Naive thymus-derived CD4-positive, alpha-beta T cell (primary cell): Measurements from ENCODE around the gene CD55. TPM values are rescaled to one million over a fixed set of nuclear protein-coding genes. Genes with fewer than 3 reads are reported as not detected.

ENCODE experiments used
- ATAC-seq: fragments of 150-1000 bp; cut with Tn5 transposase; 2 replicates; pipeline ENCODE4 v1.10.0; 2021; ENCODE audit warnings: mild to moderate bottlenecking, moderate library complexity
- CTCF ChIA-PET: fragments of 350-600 bp; sonication (Branson Sonifier 250); formaldehyde crosslinking; loops from one replicate; lab custom pipeline; 2021; ENCODE audit warnings: antibody characterized with exemption; lab: Charles Lee
- POLR2A ChIA-PET: fragments of 350-600 bp; sonication (Branson Sonifier 250); formaldehyde crosslinking; loops from one replicate; lab custom pipeline; 2021; ENCODE audit warnings: antibody characterized with exemption, inconsistent platforms; lab: Charles Lee
- DNase-seq, 9 donors: peaks; one replicate each; pipeline versions ENCODE4 v3.0.0 to v3.0.0-alpha.2; 2020 to 2022; ENCODE audit warnings: mixed read lengths in 1 of 9
- H3K27ac ChIP-seq: one replicate; pipeline ENCODE4 v1.7.0; 2013; ENCODE audit warnings: mild to moderate bottlenecking, low read depth, low read length, moderate library complexity
- H3K27me3 ChIP-seq, 2 donors: one replicate each; pipeline ENCODE4 v1.7.0; 2013; ENCODE audit warnings: low read length in 2 of 2, mild to moderate bottlenecking in 2 of 2, moderate library complexity in 2 of 2; ENCODE audit not compliant: control insufficient read depth in 2 of 2, insufficient read depth in 2 of 2
- H3K36me3 ChIP-seq, 3 experiments: 1 replicate in 2 of 3; 2 replicates in 1 of 3; pipeline ENCODE4 v1.7.0; 2013; ENCODE audit warnings: low read length in 3 of 3, mild to moderate bottlenecking in 3 of 3, moderate library complexity in 1 of 3; ENCODE audit not compliant: insufficient read depth in 3 of 3, control insufficient read depth in 2 of 3
- H3K4me1 ChIP-seq, 2 donors: one replicate each; pipeline ENCODE4 v1.7.0; 2013; ENCODE audit warnings: low read length in 2 of 2, mild to moderate bottlenecking in 2 of 2, moderate library complexity in 1 of 2; ENCODE audit not compliant: control insufficient read depth in 2 of 2, insufficient read depth in 2 of 2
- H3K4me3 ChIP-seq: 2 replicates; pipeline ENCODE4 v1.7.0; 2013; ENCODE audit warnings: mild to moderate bottlenecking, low read length
- H3K9me3 ChIP-seq, 3 experiments: 1 replicate in 2 of 3; 2 replicates in 1 of 3; pipeline ENCODE4 v1.7.0; 2013; ENCODE audit warnings: low read length in 3 of 3; ENCODE audit not compliant: control insufficient read depth in 2 of 3
- H3K27ac Mint-ChIP-seq, 9 donors: one replicate each; pipeline ENCODE4 v1.8.0; 2020 to 2022; ENCODE audit warnings: mixed read lengths in 9 of 9, mild to moderate bottlenecking in 8 of 9, moderate library complexity in 5 of 9, inconsistent platforms in 2 of 9
- H3K27me3 Mint-ChIP-seq, 5 donors: one replicate each; pipeline ENCODE4 v1.8.0; 2021 to 2022; ENCODE audit warnings: mixed read lengths in 5 of 5, mild to moderate bottlenecking in 1 of 5
- H3K36me3 Mint-ChIP-seq, 5 donors: one replicate each; pipeline ENCODE4 v1.8.0; 2020 to 2022; ENCODE audit warnings: mixed read lengths in 5 of 5, mild to moderate bottlenecking in 3 of 5, inconsistent platforms in 1 of 5
- H3K4me1 Mint-ChIP-seq, 7 donors: one replicate each; pipeline ENCODE4 v1.8.0; 2020 to 2022; ENCODE audit warnings: mixed read lengths in 7 of 7, mild to moderate bottlenecking in 3 of 7, inconsistent platforms in 1 of 7
- H3K4me3 Mint-ChIP-seq, 10 donors: one replicate each; pipeline ENCODE4 v1.8.0; 2020 to 2022; ENCODE audit warnings: mild to moderate bottlenecking in 10 of 10, mixed read lengths in 10 of 10, moderate library complexity in 6 of 10, inconsistent platforms in 2 of 10
- H3K9me3 Mint-ChIP-seq, 11 donors: one replicate each; pipeline ENCODE4 v1.8.0; 2020 to 2022; ENCODE audit warnings: mixed read lengths in 11 of 11, mild to moderate bottlenecking in 4 of 11, inconsistent platforms in 1 of 11, moderate library complexity in 1 of 11
- intact Hi-C, 2 donors: fragments of 100-400 bp; cut with micrococcal nuclease; formaldehyde crosslinking; loops; one replicate each; pipeline ENCODE4 v1.15.1; 2023
- polyA plus RNA-seq, 2 donors: library from polyadenylated mRNA; unstranded; fragments of 300-500 nt; fragmentation: Illumina TruSeq; gene quantifications; one replicate each; pipeline ENCODE4 v1.2.3, GENCODE V29; 2021
- total RNA-seq, 6 experiments: library from RNA in 5 of 6; stranded (reverse) in 5 of 6; gene quantifications; 1 replicate in 5 of 6; 2 replicates in 1 of 6; pipeline ENCODE4 v1.2.3 and lab custom pipeline; 2021 to 2026

Gene CD55
- total and polyA plus RNA-seq, 7 experiments from 2014 or later, result 115 to 264 (median 134) TPM

- H3K27ac Mint-ChIP-seq, result peak overlapping the region in 1 of 9 donors; percentile 58
- POLR2A ChIA-PET, result interaction anchor here (0.9 kb wide), 1 partner anchor 10 kb away, joined by 3 read pairs; no protein-coding TSS in a partner anchor
- Histone ChIP-seq H3K9me3 (no peaks in the 10 kb centered on the region), H3K27me3 (no peaks in the 10 kb centered on the region), H3K27ac (no peak overlapping the region), H3K36me3 (no peaks in the 10 kb centered on the region), H3K4me3 (no peak overlapping the region), H3K4me1 (no peaks in the 10 kb centered on the region)
- ATAC-seq (no peak), DNase-seq (no peak)
- peaks cover 0 to 7% (median 0%) of the 10 kb centered on the region in 11 donors for H3K9me3 Mint-ChIP-seq
- intact Hi-C loops, result no loop called here
- no peak overlapping the region for H3K4me3 Mint-ChIP-seq
- CTCF ChIA-PET, result no interaction called here
- peaks cover 13 to 33% (median 26%) of the 10 kb centered on the region in 7 donors for H3K4me1 Mint-ChIP-seq
- H3K27me3 Mint-ChIP-seq, result peaks cover 0 to 7% (median 0%) of the 10 kb centered on the region in 5 donors
- H3K36me3 Mint-ChIP-seq, result peaks cover 0 to 13% (median 0%) of the 10 kb centered on the region in 5 donors
Observed at GRCh38 chr1:207315435-207315834, 6.0 kb upstream of the CD55 start.

DNA sequence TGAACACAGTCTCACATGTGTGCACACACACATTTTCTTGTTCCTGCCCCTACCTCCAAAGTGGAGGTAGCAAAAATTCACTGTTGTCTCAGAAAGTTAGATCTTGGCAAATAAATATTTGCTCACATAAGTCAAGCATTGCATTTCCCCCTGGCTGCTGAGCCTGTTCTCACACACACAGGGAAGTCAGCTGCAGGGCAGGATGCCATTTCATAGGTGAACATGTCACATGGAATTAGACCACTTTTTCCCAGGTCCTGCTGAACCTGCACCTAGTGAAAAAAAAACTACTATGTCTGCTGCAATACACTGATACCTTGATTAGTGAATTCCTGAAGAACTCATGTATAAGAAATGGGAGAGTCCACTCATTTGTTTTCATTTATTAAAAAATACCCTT is 5.3 kb upstream of the CD55 start:
- POLR2A ChIA-PET, result interaction anchor here (0.6 to 7.6 kb wide), 6 partner anchors 9 to 394 kb away, joined by 3 to 95 read pairs (median 3); no protein-coding TSS in a partner anchor
- H3K27ac Mint-ChIP-seq, result peak overlapping the region in 2 of 9 donors; percentile 0 to 85

GRCh38 chr1:207316622-207317391 is 4.7 kb upstream of the CD55 start:
- Mint-ChIP-seq H3K9me3 (peaks cover 0 to 7% (median 0%) of the 10 kb centered on the region in 11 donors), H3K27me3 (peaks cover 0 to 10% (median 0%) of the 10 kb centered on the region in 5 donors), H3K36me3 (peaks cover 0 to 13% (median 0%) of the 10 kb centered on the region in 5 donors), H3K27ac (peak overlapping the region in 4 of 9 donors; percentile 1 to 85 (median 22)), H3K4me3 (no peak overlapping the region), H3K4me1 (peaks cover 13 to 41% (median 32%) of the 10 kb centered on the region in 7 donors)
- ChIA-PET POLR2A (interaction anchor here (0.6 to 7.6 kb wide), 5 partner anchors 10 to 395 kb away, joined by 3 to 95 read pairs (median 3); no protein-coding TSS in a partner anchor), CTCF (no interaction called here)
- Histone ChIP-seq H3K27me3 (no peaks in the 10 kb centered on the region), H3K4me1 (no peaks in the 10 kb centered on the region), H3K36me3 (peaks cover 0 to 3% (median 0%) of the 10 kb centered on the region in 3 experiments), H3K4me3 (no peak overlapping the region), H3K27ac (no peak overlapping the region), H3K9me3 (no peaks in the 10 kb centered on the region)
- intact Hi-C loops, result loop anchor here in 1 of 2 donors (1.0 kb wide), 1 partner anchor 8 kb away; no protein-coding TSS in a partner anchor
- no peak for ATAC-seq
- DNase-seq, result no peak

More for the DNA sequence above, 5.3 kb upstream of the CD55 start:
- DNase-seq (no peak), ATAC-seq (no peak)
- no peaks in the 10 kb centered on the region for H3K4me1 ChIP-seq
- CTCF ChIA-PET, result no interaction called here
- H3K36me3 Mint-ChIP-seq, result peaks cover 0 to 13% (median 0%) of the 10 kb centered on the region in 5 donors
- H3K27me3 Mint-ChIP-seq, result peaks cover 0 to 7% (median 0%) of the 10 kb centered on the region in 5 donors
- peaks cover 0 to 7% (median 0%) of the 10 kb centered on the region in 11 donors for H3K9me3 Mint-ChIP-seq
- H3K4me3 Mint-ChIP-seq, result no peak overlapping the region
- no peak overlapping the region for H3K27ac ChIP-seq
- intact Hi-C loops, result no loop called here
- peaks cover 13 to 39% (median 31%) of the 10 kb centered on the region in 7 donors for H3K4me1 Mint-ChIP-seq
- no peak overlapping the region for H3K4me3 ChIP-seq
- H3K27me3 ChIP-seq, result no peaks in the 10 kb centered on the region
- no peaks in the 10 kb centered on the region for H3K36me3 ChIP-seq
- no peaks in the 10 kb centered on the region for H3K9me3 ChIP-seq

DNA sequence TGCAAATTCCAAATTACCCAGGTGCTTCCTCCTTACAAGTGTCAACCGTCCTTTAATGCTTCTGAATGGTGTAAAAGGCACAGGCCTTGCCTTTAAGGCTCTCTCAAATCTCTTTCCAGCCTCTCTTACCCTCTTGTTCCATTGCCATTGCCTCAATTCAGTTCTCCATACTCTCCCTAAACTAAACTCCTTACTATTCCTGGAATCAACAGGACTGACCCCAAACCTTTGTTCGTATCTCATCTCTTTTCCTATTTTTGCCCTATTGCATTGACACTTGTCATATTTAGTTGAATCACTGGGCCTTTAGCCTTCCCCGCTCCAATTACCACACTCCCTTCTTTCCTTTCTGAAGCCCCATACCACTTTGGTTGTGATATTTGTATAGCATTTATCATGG is 3.9 kb upstream of the CD55 start:
- Histone ChIP-seq H3K27ac (no peak overlapping the region), H3K27me3 (no peaks in the 10 kb centered on the region), H3K4me1 (peaks cover 0 to 3% of the 10 kb centered on the region in 2 donors), H3K9me3 (no peaks in the 10 kb centered on the region), H3K4me3 (no peak overlapping the region), H3K36me3 (peaks cover 0 to 9% (median 0%) of the 10 kb centered on the region in 3 experiments)
- ChIA-PET POLR2A (interaction anchor here (1.0 to 7.6 kb wide), 2 partner anchors 37 to 395 kb away, joined by 3 to 95 read pairs; no protein-coding TSS in a partner anchor), CTCF (no interaction called here)
- DNase-seq (no peak), ATAC-seq (no peak)
- Mint-ChIP-seq H3K27ac (peak overlapping the region in 5 of 9 donors; percentile 4 to 85 (median 40)), H3K4me1 (peaks cover 17 to 41% (median 34%) of the 10 kb centered on the region in 7 donors), H3K9me3 (peaks cover 0 to 7% (median 0%) of the 10 kb centered on the region in 11 donors), H3K27me3 (peaks cover 0 to 5% (median 0%) of the 10 kb centered on the region in 5 donors), H3K4me3 (no peak overlapping the region), H3K36me3 (peaks cover 0 to 19% (median 4%) of the 10 kb centered on the region in 5 donors)
- intact Hi-C loops, result loop anchor here in 1 of 2 donors (1.0 kb wide), 1 partner anchor 8 kb away; no protein-coding TSS in a partner anchor

DNA sequence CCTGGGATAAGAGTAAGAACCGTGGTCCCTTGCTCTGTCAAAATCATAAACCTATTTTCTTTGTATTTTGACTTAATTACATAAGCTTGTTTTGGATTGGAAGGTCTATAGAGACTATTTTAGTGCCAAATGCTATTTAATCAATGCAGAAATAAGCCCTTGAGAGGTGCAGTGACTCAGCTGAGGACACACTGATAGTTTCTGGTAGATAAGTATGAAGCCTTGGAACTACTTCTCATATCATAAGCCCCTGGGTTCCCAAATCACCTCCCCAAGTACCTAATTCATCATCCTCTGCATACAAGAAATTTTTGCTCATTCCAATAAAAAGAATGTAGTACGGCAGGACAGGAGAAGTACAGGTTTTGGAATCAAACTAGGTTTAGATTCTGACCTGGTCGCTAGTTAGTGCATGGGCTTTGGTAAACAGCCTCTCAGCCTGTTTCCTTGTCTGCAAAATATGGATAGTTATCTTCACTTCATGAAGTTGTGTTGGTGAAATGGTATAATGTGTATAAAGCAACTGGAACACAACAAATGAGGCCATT is 3.3 kb upstream of the CD55 start:
- no peak for ATAC-seq
- no peak overlapping the region for H3K27ac ChIP-seq
- intact Hi-C loops, result no loop called here
- Mint-ChIP-seq H3K27ac (peak overlapping the region in 5 of 9 donors; percentile 9 to 85 (median 57)), H3K4me1 (peaks cover 17 to 44% (median 34%) of the 10 kb centered on the region in 7 donors), H3K9me3 (peaks cover 0 to 7% (median 0%) of the 10 kb centered on the region in 11 donors), H3K36me3 (peaks cover 0 to 22% (median 4%) of the 10 kb centered on the region in 5 donors), H3K4me3 (no peak overlapping the region), H3K27me3 (peaks cover 0 to 5% (median 0%) of the 10 kb centered on the region in 5 donors)
- POLR2A ChIA-PET, result interaction anchor here (5.5 to 7.6 kb wide), 2 partner anchors 7 to 37 kb away, joined by 45 to 95 read pairs; no protein-coding TSS in a partner anchor
- H3K36me3 ChIP-seq, result peaks cover 0 to 9% (median 0%) of the 10 kb centered on the region in 3 experiments
- CTCF ChIA-PET, result no interaction called here
- no peak overlapping the region for H3K4me3 ChIP-seq
- H3K4me1 ChIP-seq, result peaks cover 0 to 6% of the 10 kb centered on the region in 2 donors
- H3K9me3 ChIP-seq, result no peaks in the 10 kb centered on the region
- DNase-seq, result no peak
- no peaks in the 10 kb centered on the region for H3K27me3 ChIP-seq

GRCh38 chr1:207319199-207319598 is 2.3 kb upstream of the CD55 start:
- H3K4me3 ChIP-seq, result no peak overlapping the region
- no peaks in the 10 kb centered on the region for H3K27me3 ChIP-seq
- ChIA-PET CTCF (interaction anchor here (1.0 to 1.3 kb wide), 2 partner anchors 9 to 137 kb away, joined by 3 read pairs; no protein-coding TSS in a partner anchor), POLR2A (interaction anchor here (1.0 to 7.6 kb wide), 4 partner anchors 8 to 43 kb away, joined by 3 to 95 read pairs (median 26); no protein-coding TSS in a partner anchor)
- peaks cover 0 to 14% (median 4%) of the 10 kb centered on the region in 3 experiments for H3K36me3 ChIP-seq
- DNase-seq (no peak), ATAC-seq (no peak)
- H3K27ac Mint-ChIP-seq, result peak overlapping the region in 8 of 9 donors; percentile 83 to 100 (median 98)
- peaks cover 0 to 3% (median 0%) of the 10 kb centered on the region in 5 donors for H3K27me3 Mint-ChIP-seq
- H3K36me3 Mint-ChIP-seq, result peaks cover 5 to 30% (median 9%) of the 10 kb centered on the region in 5 donors
- H3K9me3 ChIP-seq, result no peaks in the 10 kb centered on the region
- H3K4me3 Mint-ChIP-seq, result peak overlapping the region in 3 of 10 donors; percentile 23 to 37 (median 26)
- peaks cover 26 to 54% (median 44%) of the 10 kb centered on the region in 7 donors for H3K4me1 Mint-ChIP-seq
- intact Hi-C loops, result no loop called here
- H3K9me3 Mint-ChIP-seq, result peaks cover 0 to 7% (median 0%) of the 10 kb centered on the region in 11 donors
- no peak overlapping the region for H3K27ac ChIP-seq
- H3K4me1 ChIP-seq, result peaks cover 6 to 7% of the 10 kb centered on the region in 2 donors
